Pulmonary artery endothelial cell (primary cell): ENCODE data around the gene TSBP1. TPM values are rescaled to one million over a fixed set of nuclear protein-coding genes. Genes with fewer than 3 reads are reported as not detected.
"Not testable (repeated sequence)": the region's sequence is repeated elsewhere in the genome, so short reads cannot be mapped to it uniquely, and the experiment has no call there.

Source experiments
- DNase-seq: peaks from one replicate; pipeline ENCODE4 v3.0.0-alpha.2; 2011; ENCODE audit warnings: low read depth, low spot score
- total RNA-seq: library from RNA; depleted of rRNA; stranded (reverse); fragments of >200 nt; gene quantifications from 2 replicates; pipeline ENCODE4 v1.2.3, GENCODE V29; 2014

The TSBP1 gene
- total RNA-seq, 1 donor from 2014 or later: not detected

DNA sequence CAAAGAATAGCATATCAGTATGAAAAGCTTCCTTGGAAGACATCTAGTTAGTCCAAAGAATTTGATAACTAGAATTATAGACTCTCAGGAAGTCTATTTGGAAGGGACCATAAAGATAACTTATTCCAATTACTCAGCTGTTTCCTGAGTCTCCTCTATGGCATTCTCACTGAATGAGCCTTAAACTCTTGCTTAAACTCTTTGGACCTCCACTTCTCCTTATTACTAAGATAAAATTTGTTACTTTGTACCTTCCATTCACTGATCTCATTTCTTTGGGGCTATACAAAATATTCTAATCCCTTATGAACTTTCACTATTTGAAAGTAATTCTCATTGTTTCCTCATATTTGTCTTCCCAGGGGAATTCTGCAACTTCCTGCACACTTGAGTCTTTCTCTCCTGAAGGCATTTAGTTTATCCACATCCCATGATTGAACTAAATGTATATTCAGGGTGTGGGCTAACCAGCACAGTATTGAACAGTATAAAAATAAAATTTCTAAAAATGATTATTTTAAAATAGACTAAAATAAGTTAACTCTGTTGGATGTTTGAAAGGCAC lies 80.7 kb downstream of the TSBP1 start:
- DNase-seq: no peak

DNA sequence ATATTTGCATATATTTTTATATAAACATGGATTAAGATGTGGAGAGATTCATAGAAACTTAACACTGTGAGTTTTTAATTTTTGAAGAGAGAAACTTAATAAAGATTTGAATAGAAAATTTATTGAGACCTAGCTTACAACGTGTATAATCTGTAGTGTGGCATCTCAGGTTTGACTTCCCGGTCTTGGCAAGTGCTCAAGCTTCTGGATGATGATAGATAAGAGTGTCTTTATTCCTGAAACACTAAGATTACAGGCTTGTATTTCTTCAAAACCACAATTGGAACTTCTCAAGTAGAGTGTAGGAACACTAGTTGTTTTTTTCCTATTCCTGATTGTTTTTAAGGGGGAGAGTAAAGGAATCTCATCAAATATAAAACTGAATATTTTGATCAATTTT lies 83.3 kb downstream of the TSBP1 start:
- DNase-seq: no peak

DNA sequence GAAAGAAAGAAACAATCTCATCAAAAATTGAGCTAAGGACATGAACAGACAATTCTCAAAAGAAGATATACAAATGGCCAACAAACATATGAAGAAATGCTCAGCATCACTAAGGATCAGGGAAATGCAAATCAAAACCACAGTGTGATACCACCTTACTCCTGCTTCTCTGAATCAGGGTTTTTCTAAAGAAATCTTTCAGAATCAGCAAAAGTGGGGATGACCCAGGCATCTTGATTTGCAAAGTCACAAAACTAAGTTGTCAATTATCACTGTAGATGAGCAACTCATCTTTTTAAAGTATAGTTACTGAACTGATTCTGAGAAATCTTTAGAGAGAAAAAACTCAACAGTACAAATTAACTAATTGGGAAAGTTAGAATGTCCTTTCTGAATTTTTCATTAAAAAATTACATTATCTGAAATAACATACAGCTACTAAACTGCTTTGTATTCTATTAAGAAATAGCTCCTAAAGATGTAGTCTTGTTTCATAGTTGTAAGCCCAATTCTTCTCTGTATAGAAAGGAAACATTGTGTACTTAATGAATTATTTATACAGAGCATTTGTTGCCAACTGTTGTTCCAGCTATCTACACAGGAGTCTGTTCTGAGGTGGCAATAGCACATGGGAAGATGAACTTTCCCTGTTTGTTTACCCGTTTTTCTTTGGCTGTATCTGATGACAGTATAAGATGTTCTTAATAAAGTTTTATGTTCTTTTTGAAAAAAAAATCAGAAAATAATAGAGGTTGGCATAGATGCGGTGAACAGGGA lies 97.7 kb downstream of the TSBP1 start:
- DNase-seq: not testable (repeated sequence)

DNA sequence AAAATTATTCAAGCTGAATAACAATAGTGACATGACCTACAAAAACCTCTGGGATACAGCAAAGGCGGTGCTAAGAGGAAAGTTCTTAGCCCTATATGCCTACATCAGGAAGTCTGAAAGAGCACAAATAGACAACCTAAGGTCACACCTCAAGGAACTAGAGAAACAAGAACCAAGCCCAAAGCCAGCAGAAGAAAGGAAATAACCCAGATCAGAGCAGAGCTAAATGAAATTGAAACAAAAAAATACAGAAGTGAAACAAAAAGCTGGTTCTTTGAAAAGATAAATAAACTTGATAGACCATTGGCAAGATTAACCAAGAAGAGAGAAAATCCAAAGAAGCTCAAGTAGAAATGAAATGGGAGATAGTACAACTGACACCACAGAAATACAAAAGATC lies 100.3 kb downstream of the TSBP1 start:
- no peak for DNase-seq

DNA sequence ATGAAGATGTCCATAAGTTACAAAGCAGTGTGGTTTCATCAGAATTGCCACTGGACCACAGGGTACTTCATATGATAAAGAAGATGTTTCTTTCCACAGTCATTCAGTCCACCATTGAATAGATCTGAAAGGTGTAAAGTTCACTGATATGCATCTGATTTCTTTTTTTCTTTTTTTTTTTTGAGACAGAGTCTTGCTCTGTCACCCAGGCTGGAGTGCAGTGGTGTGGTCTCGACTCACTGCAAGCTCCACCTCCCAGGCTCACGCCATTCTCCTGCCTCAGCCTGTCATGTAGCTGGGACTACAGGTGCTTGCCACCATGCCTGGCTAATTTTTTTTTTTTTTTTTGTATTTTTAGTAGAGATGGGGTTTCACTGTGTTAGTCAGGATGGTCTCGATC lies 103.2 kb downstream of the TSBP1 start:
- DNase-seq: not testable (repeated sequence)

DNA sequence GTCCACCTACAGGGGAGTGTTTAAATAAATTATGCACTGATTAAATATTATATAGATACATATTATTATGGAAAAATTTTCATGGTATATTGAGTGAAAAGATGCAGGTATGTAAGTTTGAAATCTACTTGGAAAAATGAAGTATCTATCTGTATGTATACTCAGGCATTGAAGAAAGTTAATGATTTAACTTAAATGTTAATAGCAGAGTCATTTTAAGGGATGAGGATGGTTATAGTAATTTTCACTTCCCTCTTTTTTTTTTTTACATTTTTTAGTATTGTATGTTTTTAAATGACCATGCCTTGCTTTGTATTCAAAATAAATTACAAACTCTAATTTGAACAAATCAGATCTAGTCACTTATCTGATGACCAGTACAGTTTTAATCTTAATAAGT lies 104.7 kb downstream of the TSBP1 start:
- DNase-seq: no peak

DNA sequence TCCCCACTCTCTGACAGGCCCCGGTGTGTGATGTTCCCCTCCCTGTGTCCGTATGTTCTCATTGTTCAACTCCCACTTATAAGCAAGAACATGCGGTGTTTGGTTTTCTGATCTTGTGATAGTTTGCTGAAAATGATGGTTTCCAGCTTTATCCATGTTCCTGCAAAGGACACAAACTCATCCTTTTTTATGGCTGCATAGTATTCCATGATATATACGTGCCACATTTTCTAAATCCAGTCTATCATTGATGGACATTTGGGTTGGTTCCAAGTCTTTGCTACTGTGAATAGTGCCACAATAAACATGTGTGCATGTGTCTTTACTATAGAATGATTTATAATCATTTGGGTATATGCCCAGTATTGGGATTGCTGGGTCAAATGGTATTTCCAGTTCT lies 114.4 kb downstream of the TSBP1 start:
- DNase-seq: not testable (repeated sequence)

DNA sequence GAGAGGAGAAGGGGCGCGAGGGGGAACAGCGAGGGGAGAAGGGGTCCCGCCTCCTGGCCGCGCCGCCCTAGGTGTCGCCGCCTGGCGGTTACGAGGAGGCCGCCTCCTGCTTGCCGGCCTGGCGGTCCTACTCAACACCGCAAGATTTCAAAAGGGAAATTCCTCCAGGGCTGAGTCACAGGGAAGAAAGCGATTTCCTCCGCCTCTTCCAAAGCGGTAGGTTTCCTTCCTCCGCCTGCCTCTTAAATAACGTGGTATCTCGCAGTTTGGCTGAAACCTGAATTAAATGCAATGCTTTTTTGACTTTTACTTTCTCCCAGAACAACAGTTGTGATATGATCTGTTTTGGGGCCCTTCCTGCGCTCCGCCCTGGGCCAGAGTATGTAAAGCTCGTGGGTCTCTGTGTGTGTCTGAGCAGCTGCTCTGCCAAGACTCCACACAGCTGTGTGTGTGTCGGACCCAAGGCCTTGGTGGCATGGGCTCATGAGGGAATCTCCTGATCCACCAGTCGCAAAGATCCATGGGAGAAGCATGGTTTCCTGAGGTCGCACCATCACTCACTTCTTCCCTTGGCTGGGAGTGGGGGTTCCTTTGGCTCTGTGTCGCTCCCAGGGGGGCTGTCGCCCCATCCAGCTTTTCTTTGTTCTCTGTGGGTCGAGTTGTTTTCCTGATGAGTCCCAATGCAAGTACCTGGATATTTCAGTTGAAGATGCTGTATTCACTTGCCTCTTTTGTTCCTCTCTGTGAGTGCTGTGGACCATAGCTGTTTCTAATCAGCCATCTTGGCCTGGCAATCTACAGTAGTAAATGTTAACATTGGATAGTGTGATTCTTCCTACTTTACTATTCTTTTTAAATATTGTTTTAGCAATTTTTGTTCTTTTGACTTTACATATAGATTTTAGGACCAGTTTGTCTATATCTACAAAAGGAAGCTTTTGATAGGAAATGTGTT lies 116.2 kb downstream of the TSBP1 start:
- DNase-seq: peak; percentile 87

DNA sequence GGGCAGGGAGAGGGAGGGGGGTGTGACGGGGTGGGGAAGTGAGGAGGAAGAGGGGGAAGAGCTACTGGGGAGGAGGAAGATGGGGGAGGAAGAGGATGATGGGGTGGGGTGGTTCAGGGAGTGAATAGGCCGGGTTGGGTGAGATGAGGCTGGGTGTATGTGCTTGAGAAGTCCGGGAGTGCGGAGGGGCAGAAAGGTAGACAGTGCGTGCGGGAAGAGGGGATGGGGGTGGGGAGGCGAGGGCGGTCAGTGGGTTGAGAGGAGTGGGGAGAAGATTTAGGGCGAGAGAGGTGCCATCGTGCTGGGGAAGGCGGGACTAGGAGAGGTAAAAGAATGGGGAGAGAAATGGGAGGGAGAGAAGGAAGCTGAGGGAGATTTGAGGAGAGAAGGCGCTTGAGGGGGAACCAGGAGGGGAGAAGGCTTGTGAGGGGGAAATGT lies 116.9 kb downstream of the TSBP1 start:
- no peak for DNase-seq

DNA sequence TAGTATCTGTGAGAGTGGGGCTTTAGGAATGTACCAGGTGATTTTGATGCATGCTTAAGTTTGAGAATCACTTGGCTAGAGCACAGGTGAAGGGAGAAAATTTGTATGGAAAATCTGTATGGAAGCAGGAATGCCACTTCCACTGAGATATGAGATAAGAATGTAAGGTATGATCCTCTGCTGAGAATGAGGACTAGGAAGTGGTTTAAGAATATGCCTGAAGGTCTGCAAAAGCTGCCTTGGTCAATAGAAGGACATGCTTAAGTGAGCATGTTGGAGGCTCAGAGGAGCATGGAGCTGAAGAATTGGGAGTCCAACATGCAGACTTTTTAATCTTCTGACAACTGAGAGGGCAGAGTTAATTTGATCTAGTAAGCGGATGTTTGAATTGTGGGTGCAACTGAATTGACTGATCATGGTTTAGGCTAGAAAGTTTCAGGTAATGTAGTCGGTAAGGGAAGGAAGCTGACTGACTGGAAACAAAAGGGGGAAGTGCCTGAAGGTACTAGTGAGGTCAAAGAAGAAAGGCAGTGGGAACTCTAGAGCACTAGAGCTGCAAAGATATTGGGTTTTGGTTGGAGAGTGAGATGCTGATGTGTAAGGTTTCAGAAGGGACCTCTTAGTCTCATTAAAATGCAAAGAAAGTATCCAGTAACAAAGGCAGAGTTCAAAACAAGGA lies 119.2 kb downstream of the TSBP1 start:
- no peak for DNase-seq

DNA sequence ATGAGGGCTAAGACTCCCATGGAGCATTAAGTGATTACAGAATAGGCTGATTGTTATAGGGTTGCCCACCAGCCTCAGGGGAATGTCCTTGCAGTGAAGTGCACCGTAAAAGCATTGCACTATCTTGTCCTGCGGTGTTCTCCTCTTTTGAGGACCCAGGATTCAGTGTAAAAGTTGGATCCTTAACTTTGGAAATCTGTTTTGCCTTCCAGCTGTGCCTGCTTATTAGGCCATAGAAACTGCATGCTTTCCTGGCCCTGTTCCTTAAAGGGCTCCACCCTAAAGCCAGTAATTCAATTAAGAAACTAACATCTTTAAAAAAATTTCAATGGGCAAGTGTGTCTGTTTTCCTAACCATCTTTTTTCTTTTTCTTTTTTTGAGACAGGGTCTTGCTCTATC lies 122.4 kb downstream of the TSBP1 start:
- no peak for DNase-seq

DNA sequence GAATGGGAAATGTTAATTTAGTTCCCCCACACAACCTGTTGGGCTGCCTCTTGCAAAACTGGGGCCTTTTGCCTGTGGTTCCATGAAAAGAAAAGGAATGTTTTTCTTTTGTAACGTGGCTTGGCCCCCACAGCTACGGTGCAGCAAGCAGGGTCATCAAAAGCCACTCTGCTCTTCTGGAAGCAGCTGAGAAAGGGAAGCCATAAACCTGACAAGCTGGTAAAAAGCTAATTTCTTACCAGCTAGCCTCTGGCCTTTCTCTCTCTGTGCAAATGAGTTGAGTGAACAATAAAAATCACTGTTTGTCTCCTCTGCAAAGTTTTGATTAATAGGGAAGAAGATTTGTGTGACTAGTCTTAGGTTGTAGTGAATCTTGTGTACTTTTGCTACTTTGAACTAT lies 124.3 kb downstream of the TSBP1 start:
- no peak for DNase-seq

DNA sequence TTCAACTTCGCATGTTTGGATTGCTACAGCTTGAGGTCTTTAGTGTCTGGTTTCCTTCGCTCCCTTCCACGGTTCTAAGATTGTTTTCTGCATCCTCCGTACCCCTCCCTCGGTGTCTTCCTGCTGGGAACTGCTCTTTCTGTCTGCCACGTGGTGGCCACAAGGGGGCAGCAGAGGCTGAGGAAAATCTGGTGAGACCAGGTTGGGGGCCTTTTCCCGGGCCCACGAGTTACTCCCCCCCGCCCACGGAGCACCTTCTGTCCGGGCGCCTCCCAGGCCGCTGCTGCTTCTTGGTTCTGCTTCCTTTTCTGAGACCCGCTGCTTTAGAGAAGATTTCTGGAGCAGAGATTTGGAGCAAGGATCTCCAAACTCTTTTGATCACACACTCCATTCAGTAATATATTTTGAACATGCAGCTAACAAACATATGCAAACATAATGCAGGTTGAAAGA lies 126.7 kb downstream of the TSBP1 start:
- DNase-seq: peak; percentile 30

DNA sequence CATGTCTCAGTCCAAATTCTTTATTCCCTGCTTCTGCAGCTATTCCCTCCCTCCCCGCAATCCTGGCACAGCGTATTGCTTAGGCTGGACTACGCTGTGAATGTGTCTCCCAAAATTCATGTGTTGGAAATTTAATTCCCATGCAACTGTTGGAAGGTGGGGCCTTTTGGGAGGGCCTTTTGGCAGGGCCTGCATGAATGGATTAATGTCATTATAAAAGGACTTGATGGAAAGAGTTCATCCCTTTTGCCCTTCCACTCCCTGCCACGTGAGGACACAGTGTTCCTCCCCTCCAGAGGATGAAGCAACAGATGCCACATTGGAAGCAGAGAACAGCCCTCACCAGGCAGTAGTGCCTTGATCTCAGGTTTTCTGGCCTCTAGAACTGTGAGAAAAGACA lies 127.4 kb downstream of the TSBP1 start:
- DNase-seq: no peak

Other genes starting within 250 kb of the TSBP1 start
- 13.7 and 13.9 TPM in 2 replicates for gene ATF6B, start 243.7 kb downstream of the TSBP1 start, total RNA-seq
- 6.3 and 6.7 TPM in 2 replicates for gene FKBPL, start 241.6 kb downstream of the TSBP1 start, total RNA-seq
- 0.07 TPM in 1 of 2 replicates, not detected in the other for gene PRRT1, start 220.0 kb downstream of the TSBP1 start, total RNA-seq
- gene PPT2, start 217.8 kb downstream of the TSBP1 start, total RNA-seq: 35.1 and 69.7 TPM in 2 replicates
- 1.2 and 1.3 TPM in 2 replicates for gene EGFL8, start 207.3 kb downstream of the TSBP1 start, total RNA-seq
- gene AGPAT1, start 195.8 kb downstream of the TSBP1 start, total RNA-seq: 8.3 and 11.0 TPM in 2 replicates
- 31.5 and 35.3 TPM in 2 replicates for gene RNF5, start 193.5 kb downstream of the TSBP1 start, total RNA-seq
- 0.26 and 0.53 TPM in 2 replicates for gene AGER, start 187.7 kb downstream of the TSBP1 start, total RNA-seq
- 41.8 and 48.7 TPM in 2 replicates for gene PBX2, start 181.7 kb downstream of the TSBP1 start, total RNA-seq
- gene GPSM3, start 179.3 kb downstream of the TSBP1 start, total RNA-seq: 6.0 and 7.1 TPM in 2 replicates
- gene NOTCH4, start 147.8 kb downstream of the TSBP1 start, total RNA-seq: 20.1 and 25.0 TPM in 2 replicates
- gene BTNL2, start 35.3 kb upstream of the TSBP1 start, total RNA-seq: not detected in 2 replicates
- gene HLA-DRA, start 68.0 kb upstream of the TSBP1 start, total RNA-seq: not detected in 2 replicates
- gene HLA-DRB5, start 158.4 kb upstream of the TSBP1 start, total RNA-seq: not detected in 2 replicates
- not detected in 2 replicates for gene HLA-DRB1, start 217.9 kb upstream of the TSBP1 start, total RNA-seq